H1 (cell line): ENCODE results near the gene POLR1C. TPM values are rescaled to one million over a fixed set of nuclear protein-coding genes. Genes with fewer than 3 reads are reported as not detected.
"Not testable (repeated sequence)": the region's sequence is repeated elsewhere in the genome, so short reads cannot be mapped to it uniquely, and the experiment has no call there.

ENCODE experiments used
- CTCF ChIA-PET: fragments of 300-600 bp; sonication (Branson Sonifier 250); formaldehyde crosslinking; loops from one replicate; lab custom pipeline; 2021; ENCODE audit not compliant: partially characterized antibody; lab: Charles Lee
- POLR2A ChIA-PET: fragments of 300-600 bp; sonication (Branson Sonifier 250); formaldehyde crosslinking; loops from one replicate; lab custom pipeline; 2021; ENCODE audit warnings: inconsistent platforms; ENCODE audit not compliant: partially characterized antibody; lab: Charles Lee
- DNase-seq, 2 experiments: peaks; one replicate each; pipeline versions ENCODE4 v3.0.0 to v3.0.0-alpha.2; 2010 to 2022; ENCODE audit warnings: low spot score in 2 of 2, low read depth in 1 of 2, mixed read lengths in 1 of 2
- FAIRE-seq: peaks from 2 replicates; lab custom pipeline; 2011; peaks lifted over from hg19 to GRCh38; lab: Jason Lieb, UNC
- H2AFZ ChIP-seq: 2 replicates; pipeline ENCODE4 v1.8.1; 2012; ENCODE audit warnings: low read length, inconsistent platforms
- H2AK5ac ChIP-seq: 2 replicates; pipeline ENCODE4 v1.6.1; 2013; ENCODE audit warnings: low read depth, low read length
- H2BK120ac ChIP-seq: replicated peaks from 2 replicates; pipeline ENCODE3; 2013; ENCODE audit warnings: low read depth, low read length, inconsistent platforms
- H2BK12ac ChIP-seq: 2 replicates; pipeline ENCODE4 v1.6.1; 2013; ENCODE audit warnings: low read depth, low read length
- H2BK15ac ChIP-seq: 2 replicates; pipeline ENCODE4 v1.6.1; 2013; ENCODE audit warnings: low read length
- H2BK20ac ChIP-seq: 2 replicates; pipeline ENCODE4 v1.6.1; 2013; ENCODE audit warnings: low read length
- H2BK5ac ChIP-seq: 2 replicates; pipeline ENCODE4 v1.6.1; 2013; ENCODE audit warnings: low read depth, low read length
- H3K14ac ChIP-seq: 2 replicates; pipeline ENCODE4 v1.6.1; 2013; ENCODE audit warnings: inconsistent platforms; ENCODE audit not compliant: insufficient read length
- H3K18ac ChIP-seq: 2 replicates; pipeline ENCODE4 v1.6.1; 2013; ENCODE audit warnings: low read length; ENCODE audit errors: extremely low read depth
- H3K23ac ChIP-seq: 2 replicates; pipeline ENCODE4 v1.6.1; 2013; ENCODE audit warnings: inconsistent platforms; ENCODE audit not compliant: insufficient read length
- H3K23me2 ChIP-seq: 2 replicates; pipeline ENCODE4 v1.6.1; 2013; ENCODE audit warnings: low read depth, low read length
- H3K27ac ChIP-seq: 2 replicates; pipeline ENCODE4 v1.6.1; 2011; ENCODE audit warnings: low read depth, low read length, inconsistent platforms
- H3K27me3 ChIP-seq, 4 experiments: replicated peaks in 1 of 4; 1 replicate in 1 of 4; 2 replicates in 3 of 4; pipeline versions ENCODE4 v1.6.1 to v1.8.1; 2011 to 2013; ENCODE audit warnings: low read length in 3 of 4, mild to moderate bottlenecking in 3 of 4, inconsistent platforms in 2 of 4, mixed read lengths in 2 of 4, moderate library complexity in 1 of 4; ENCODE audit not compliant: control insufficient read depth in 3 of 4, insufficient read depth in 3 of 4; ENCODE audit errors: extremely low read depth in 1 of 4
- H3K36me3 ChIP-seq, 4 experiments: 2 replicates each; pipeline versions ENCODE4 v1.6.1 to v1.8.1; 2011 to 2013; ENCODE audit warnings: mild to moderate bottlenecking in 4 of 4, low read length in 3 of 4, moderate library complexity in 2 of 4, control low read depth in 1 of 4, inconsistent platforms in 1 of 4; ENCODE audit not compliant: insufficient read depth in 4 of 4, control insufficient read depth in 2 of 4
- H3K4ac ChIP-seq: replicated peaks from 2 replicates; pipeline ENCODE3; 2013; ENCODE audit warnings: low read length, low read depth, mixed read lengths, inconsistent platforms; ENCODE audit not compliant: insufficient read length
- H3K4me1 ChIP-seq, 4 experiments: replicated peaks in 1 of 4; 1 replicate in 1 of 4; 2 replicates in 3 of 4; pipeline versions ENCODE4 v1.6.1 to v1.8.1; 2011 to 2013; ENCODE audit warnings: low read length in 3 of 4, inconsistent platforms in 2 of 4, mixed read lengths in 1 of 4; ENCODE audit not compliant: insufficient read depth in 4 of 4, control insufficient read depth in 3 of 4
- H3K4me2 ChIP-seq, 2 experiments: 2 replicates each; pipeline versions ENCODE4 v1.6.1 to v1.8.1; 2011 to 2013; ENCODE audit warnings: low read depth in 2 of 2, low read length in 2 of 2, control low read depth in 1 of 2, inconsistent platforms in 1 of 2, mild to moderate bottlenecking in 1 of 2; ENCODE audit not compliant: insufficient read depth in 1 of 2
- H3K4me3 ChIP-seq, 4 experiments: fragments of 200-600, 300-600 bp in 1 of 4; sonication (generic), shearing (Covaris generic), sonication (Bioruptor Twin) in 1 of 4; 2 replicates each; pipeline versions ENCODE4 v1.5.1 to v1.8.1; 2011 to 2016; ENCODE audit warnings: low read length in 4 of 4, low read depth in 3 of 4, control low read depth in 2 of 4, inconsistent platforms in 2 of 4, mild to moderate bottlenecking in 2 of 4, mixed read lengths in 1 of 4, moderate library complexity in 1 of 4; ENCODE audit not compliant: insufficient read depth in 2 of 4; ENCODE audit errors: extremely low read depth in 1 of 4
- H3K56ac ChIP-seq: replicated peaks from 2 replicates; pipeline ENCODE3; 2013; ENCODE audit warnings: low read depth, mild to moderate bottlenecking, mixed read lengths, low read length, inconsistent platforms; ENCODE audit not compliant: insufficient read length
- H3K79me1 ChIP-seq: 2 replicates; pipeline ENCODE4 v1.6.1; 2013; ENCODE audit warnings: low read depth, low read length, control low read depth
- H3K79me2 ChIP-seq, 2 experiments: 2 replicates each; pipeline versions ENCODE4 v1.6.1 to v1.8.1; 2012 to 2013; ENCODE audit warnings: low read length in 2 of 2, mild to moderate bottlenecking in 2 of 2, inconsistent platforms in 1 of 2; ENCODE audit not compliant: insufficient read depth in 2 of 2, control insufficient read depth in 1 of 2
- H3K9ac ChIP-seq, 4 experiments: replicated peaks in 1 of 4; 1 replicate in 1 of 4; 2 replicates in 3 of 4; pipeline versions ENCODE4 v1.6.1 to v1.8.1; 2011 to 2013; ENCODE audit warnings: low read depth in 3 of 4, low read length in 3 of 4, control low read depth in 2 of 4, mild to moderate bottlenecking in 2 of 4, moderate library complexity in 2 of 4, inconsistent platforms in 1 of 4; ENCODE audit errors: extremely low read depth in 1 of 4
- H3K9me3 ChIP-seq, 2 experiments: 2 replicates each; pipeline versions ENCODE4 v1.6.1 to v1.8.1; 2012 to 2013; ENCODE audit warnings: mild to moderate bottlenecking in 2 of 2, moderate library complexity in 2 of 2, control low read depth in 1 of 2, inconsistent platforms in 1 of 2, low read depth in 1 of 2, low read length in 1 of 2, mixed read lengths in 1 of 2; ENCODE audit not compliant: insufficient read depth in 2 of 2
- H4K20me1 ChIP-seq, 2 experiments: replicated peaks in 1 of 2; 2 replicates each; pipeline versions ENCODE3 to v1.8.1; 2011 to 2013; ENCODE audit warnings: inconsistent platforms in 2 of 2, low read length in 2 of 2, mild to moderate bottlenecking in 1 of 2; ENCODE audit not compliant: insufficient read depth in 2 of 2, control insufficient read depth in 1 of 2
- H4K5ac ChIP-seq: 2 replicates; pipeline ENCODE4 v1.6.1; 2013; ENCODE audit warnings: low read length, low read depth, mixed read lengths, inconsistent platforms; ENCODE audit not compliant: insufficient read length
- H4K8ac ChIP-seq: 2 replicates; pipeline ENCODE4 v1.8.0; 2013; ENCODE audit warnings: mild to moderate bottlenecking, moderate library complexity, low read length, inconsistent platforms; ENCODE audit not compliant: insufficient read depth; ENCODE audit errors: extremely low read depth
- H4K91ac ChIP-seq: replicated peaks from 2 replicates; pipeline ENCODE3; 2013; ENCODE audit warnings: low read length, mixed read lengths, inconsistent platforms; ENCODE audit not compliant: insufficient read length
- WGBS, 2 experiments: shearing (Covaris generic) in 1 of 2; methylation state at CpG; one replicate each; pipeline versions ENCODE4 v1.1.6 to v1.1.7; 2013 to 2015; ENCODE audit warnings: low lambda C conversion rate in 2 of 2, mixed read lengths in 2 of 2, inconsistent platforms in 1 of 2, low coverage in 1 of 2, missing lambda C conversion rate in 1 of 2; ENCODE audit not compliant: insufficient replicate concordance in 2 of 2, insufficient coverage in 1 of 2, insufficient read length in 1 of 2; ENCODE audit errors: extremely low coverage in 1 of 2, missing lambda C conversion rate in 1 of 2; 5-methylcytosine and 5-hydroxymethylcytosine counted together
- polyA plus RNA-seq, 7 experiments: library from polyadenylated mRNA; depleted of rRNA in 3 of 7; stranded (reverse) in 5 of 7; unstranded in 2 of 7; fragments of >200 nt in 5 of 7; fragments of 200-250 nt in 2 of 7; gene quantifications; 1 replicate in 5 of 7; 2 replicates in 1 of 7; 4 replicates in 1 of 7; pipeline versions ENCODE4 v1.2.1 to v1.2.3, GENCODE V29; 2011 to 2013; ENCODE audit warnings: missing spikeins in 2 of 7, mixed read lengths in 2 of 7
- total RNA-seq: library from RNA; stranded (reverse); fragmentation: NEBNext Ultra II Directional; extraction: Animal tissue kit (Norgen Biotek cat#: 25700); gene quantifications from 2 replicates; pipeline ENCODE4 v1.2.1, GENCODE V29; 2021

Gene POLR1C
- total and polyA plus RNA-seq, 2 of the 8 experiments (the other 6 are each of a cell fraction or from before 2014, with no cell fraction given): 42.9 to 49.6 TPM

DNA sequence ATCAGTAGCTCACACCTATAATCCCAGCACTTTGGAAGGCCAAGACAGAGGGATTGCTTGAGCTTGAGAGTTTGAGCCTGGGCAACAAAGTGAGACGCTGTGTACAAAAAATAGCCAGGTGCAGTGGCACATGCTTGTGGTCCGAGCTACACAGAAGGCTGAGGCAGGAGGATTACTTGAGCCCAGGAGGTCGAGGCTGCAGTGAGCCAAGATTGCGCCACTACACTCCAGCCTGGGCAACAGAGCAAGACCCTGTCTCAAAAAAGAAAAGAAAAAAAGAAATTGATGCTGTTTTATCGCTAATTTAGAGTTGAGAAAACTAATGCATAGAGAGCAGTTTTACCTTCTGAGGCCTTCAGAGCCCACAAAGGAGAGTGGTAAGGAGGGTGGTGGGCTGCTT, 18.6 kb upstream of the POLR1C start:
- H3K9ac ChIP-seq, H2AK5ac ChIP-seq, H3K27ac ChIP-seq, H3K4ac ChIP-seq, H3K56ac ChIP-seq, H2BK15ac ChIP-seq, H4K91ac ChIP-seq, H3K23me2 ChIP-seq, H3K4me2 ChIP-seq, H2AFZ ChIP-seq, H2BK120ac ChIP-seq, H4K5ac ChIP-seq, H2BK12ac ChIP-seq, H3K23ac ChIP-seq, H4K8ac ChIP-seq, H3K27me3 ChIP-seq, H2BK20ac ChIP-seq, DNase-seq, H3K18ac ChIP-seq, H2BK5ac ChIP-seq, FAIRE-seq, H3K9me3 ChIP-seq, H3K14ac ChIP-seq, H3K4me3 ChIP-seq: not testable (repeated sequence)
- CTCF ChIA-PET: interaction anchor here (0.6 to 32.9 kb wide), 13 partner anchors 2 to 816 kb away, joined by 3 to 536 read pairs (median 4); partner anchors contain the start of genes DLK2, LRRC73 and TJAP1
- peaks cover 4 to 12% (median 7%) of the 10 kb centered on the region in 4 experiments for H3K4me1 ChIP-seq
- 90% methylated on average over 5 of the region's 5 CpGs; no CpG with 5 or more reads in 1 of the 2 experiments for WGBS, 2 experiments
- H3K36me3 ChIP-seq: peaks cover 15 to 41% (median 31%) of the 10 kb centered on the region in 4 experiments; a peak in 7 of 8 replicates
- peaks cover 6 to 15% of the 10 kb centered on the region in 2 experiments for H4K20me1 ChIP-seq
- POLR2A ChIA-PET: interaction anchor here (0.8 to 2.4 kb wide), 5 partner anchors 9 to 60 kb away, joined by 3 to 9 read pairs (median 5); partner anchors contain the start of genes DLK2 and LRRC73
- peaks cover 10% of the 10 kb centered on the region; the same call in 1 of the 2 replicates for H3K79me1 ChIP-seq
- H3K79me2 ChIP-seq: peaks cover 4 to 23% of the 10 kb centered on the region in 2 experiments; a peak in 3 of 4 replicates
